ENCODE measurements around the gene PHF1. TPM values are rescaled to one million over a fixed set of nuclear protein-coding genes. Genes with fewer than 3 reads are reported as not detected.
A peak's percentile ranks its signal among the peaks of the same experiment; 100 is the strongest.

PHF1 gene
- total and polyA plus RNA-seq, 2 experiments from 2014 or later, result 24.5 to 44.9 TPM

DNA sequence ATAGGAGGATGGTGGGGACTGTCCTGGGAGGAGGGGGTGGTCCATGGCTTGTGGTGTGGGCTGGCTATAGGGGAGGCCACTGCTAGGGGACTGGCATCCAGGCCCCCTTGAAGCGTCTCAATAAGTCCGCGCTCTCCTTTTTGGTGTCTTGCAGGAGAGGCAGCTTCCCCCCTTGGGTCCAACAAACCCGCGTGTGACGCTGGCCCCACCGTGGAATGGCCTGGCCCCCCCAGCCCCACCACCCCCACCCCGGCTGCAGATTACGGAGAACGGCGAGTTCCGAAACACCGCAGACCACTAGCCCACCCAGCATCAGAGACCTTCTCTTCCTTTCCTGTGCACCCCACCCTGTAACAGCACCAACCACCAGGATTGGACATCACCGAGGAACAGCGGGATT is 40.8 kb downstream of the PHF1 start:
- Histone ChIP-seq H3K4me1 (ENCODE audit: insufficient read depth) (peaks cover 4% of the 10 kb centered on the region; the same call in 1 of the 2 replicates), H3K27ac (no peak overlapping the region), H3K9ac (no peak overlapping the region), H3K9me3 (ENCODE audit: low read depth) (no peaks in the 10 kb centered on the region), H3K79me2 (ENCODE audit: insufficient read depth) (peaks cover 26% of the 10 kb centered on the region), H3F3A (ENCODE audit: insufficient read depth) (peaks cover 15% of the 10 kb centered on the region), H3K36me3 (ENCODE audit: low read depth) (no peaks in the 10 kb centered on the region), H3K4me2 (ENCODE audit: unreplicated experiment) (no peak overlapping the region), H3K9me2 (ENCODE audit: insufficient read depth) (no peaks in the 10 kb centered on the region), H4K20me1 (ENCODE audit: insufficient read depth) (no peaks in the 10 kb centered on the region), H3K4me3 (no peak overlapping the region), H2AFZ (no peak overlapping the region), H3K27me3 (replicated peaks; ENCODE audit: insufficient read depth) (no peaks in the 10 kb centered on the region)
- 90 to 94% methylated on average over 12 to 15 of the region's 15 CpGs for WGBS, 2 experiments (ENCODE audit: low coverage in 1 of 2, low lambda C conversion rate in 2 of 2, missing lambda C conversion rate in 2 of 2)
- no peak for DNase-seq
- in situ Hi-C loops (cut with MboI), result no loop called here
- TF ChIP-seq EZH2 (IDR thresholded peaks at IDR 0.05; ENCODE audit: insufficient read depth, poor library complexity, severe bottlenecking) (no peak), EZH2phosphoT487 (IDR thresholded peaks at IDR 0.05; ENCODE audit: insufficient read depth, low read depth) (no peak)

DNA sequence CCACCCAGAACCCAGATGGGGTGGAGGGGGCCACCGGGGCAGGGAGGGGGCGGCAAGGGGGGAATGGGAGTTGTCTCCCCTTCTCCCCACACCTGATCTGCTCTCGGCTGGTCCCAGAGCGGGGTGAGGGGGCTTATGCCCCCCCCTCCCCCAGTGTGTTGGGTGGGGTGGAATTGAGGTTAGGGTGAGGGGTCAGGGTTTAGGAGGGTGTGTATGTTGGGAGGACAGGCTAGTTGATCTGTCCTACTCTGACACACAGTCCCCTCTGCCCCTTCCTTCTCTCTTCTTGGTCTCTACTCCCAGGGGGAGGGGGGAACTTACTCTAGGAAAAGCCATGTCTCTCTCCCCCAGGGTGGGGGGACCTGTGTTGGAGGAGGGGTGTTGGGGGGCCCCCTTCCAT is 41.7 kb downstream of the PHF1 start:
- TF ChIP-seq EZH2phosphoT487 (IDR thresholded peaks at IDR 0.05; ENCODE audit: insufficient read depth, low read depth), result no peak
- no peak for TF ChIP-seq EZH2 (IDR thresholded peaks at IDR 0.05; ENCODE audit: insufficient read depth, poor library complexity, severe bottlenecking)
- Histone ChIP-seq H3K4me1 (ENCODE audit: insufficient read depth) (peaks cover 4% of the 10 kb centered on the region; the same call in 1 of the 2 replicates), H3K79me2 (ENCODE audit: insufficient read depth) (peaks cover 26% of the 10 kb centered on the region), H3K27ac (no peak overlapping the region), H3K27me3 (replicated peaks; ENCODE audit: insufficient read depth) (no peaks in the 10 kb centered on the region), H3F3A (ENCODE audit: insufficient read depth) (peaks cover 15% of the 10 kb centered on the region), H3K9ac (no peak overlapping the region), H3K9me2 (ENCODE audit: insufficient read depth) (no peaks in the 10 kb centered on the region), H2AFZ (no peak overlapping the region), H3K9me3 (ENCODE audit: low read depth) (no peaks in the 10 kb centered on the region), H3K4me2 (ENCODE audit: unreplicated experiment) (no peak overlapping the region), H3K4me3 (no peak overlapping the region), H3K36me3 (ENCODE audit: low read depth) (no peaks in the 10 kb centered on the region), H4K20me1 (ENCODE audit: insufficient read depth) (no peaks in the 10 kb centered on the region)
- WGBS, 2 experiments (ENCODE audit: low coverage in 1 of 2, low lambda C conversion rate in 2 of 2, missing lambda C conversion rate in 2 of 2), result 79% methylated on average over 4 of the region's 4 CpGs; no CpG with 5 or more reads in 1 of the 2 experiments
- no peak for DNase-seq
- in situ Hi-C loops (cut with MboI), result no loop called here

DNA sequence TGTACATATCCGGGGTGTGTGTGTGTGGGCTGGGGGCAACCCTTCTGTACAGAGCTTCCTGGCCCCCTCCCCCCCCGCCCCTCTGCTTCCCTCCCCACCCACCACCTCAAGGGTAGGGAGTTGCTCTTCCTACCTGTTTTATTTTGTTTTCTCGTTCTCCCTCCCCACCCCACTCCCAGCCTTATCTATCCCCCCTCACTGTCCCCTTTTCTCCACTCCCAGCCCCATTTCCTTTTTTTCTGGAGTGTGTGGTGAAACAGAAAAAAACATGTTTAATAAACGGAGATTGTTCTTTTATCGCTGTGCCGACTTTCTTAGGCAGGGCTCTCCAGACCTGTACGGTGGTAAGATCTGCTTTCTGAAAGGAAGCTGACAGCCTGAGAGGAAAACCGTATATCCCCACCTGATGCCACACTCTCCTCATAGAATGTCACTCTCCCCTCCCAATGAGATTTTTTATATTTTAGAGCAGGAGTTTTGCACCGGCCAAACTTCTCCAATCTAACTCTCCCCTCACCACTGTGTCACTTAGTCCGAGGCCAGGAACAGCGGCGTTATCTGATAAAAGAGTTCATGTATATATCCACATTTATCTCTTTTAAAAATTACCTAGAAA is 42.7 kb downstream of the PHF1 start:
- Histone ChIP-seq H3K27ac (peak overlapping the region; percentile 10), H3F3A (ENCODE audit: insufficient read depth) (peaks cover 15% of the 10 kb centered on the region), H3K4me2 (ENCODE audit: unreplicated experiment) (peak overlapping the region; percentile 98), H3K4me3 (peak overlapping the region; percentile 87), H3K9me3 (ENCODE audit: low read depth) (no peaks in the 10 kb centered on the region), H3K79me2 (ENCODE audit: insufficient read depth) (peaks cover 26% of the 10 kb centered on the region), H3K27me3 (replicated peaks; ENCODE audit: insufficient read depth) (no peaks in the 10 kb centered on the region), H3K4me1 (ENCODE audit: insufficient read depth) (peaks cover 4% of the 10 kb centered on the region; the same call in 1 of the 2 replicates), H3K9ac (peak overlapping the region; percentile 84), H3K9me2 (ENCODE audit: insufficient read depth) (no peaks in the 10 kb centered on the region), H4K20me1 (ENCODE audit: insufficient read depth) (no peaks in the 10 kb centered on the region), H2AFZ (peak overlapping the region; percentile 83), H3K36me3 (ENCODE audit: low read depth) (no peaks in the 10 kb centered on the region)
- 6 to 10% methylated on average over 10 to 12 of the region's 12 CpGs for WGBS, 2 experiments (ENCODE audit: low coverage in 1 of 2, low lambda C conversion rate in 2 of 2, missing lambda C conversion rate in 2 of 2)
- in situ Hi-C loops (cut with MboI), result no loop called here
- TF ChIP-seq EZH2 (IDR thresholded peaks at IDR 0.05; ENCODE audit: insufficient read depth, poor library complexity, severe bottlenecking) (no peak), EZH2phosphoT487 (IDR thresholded peaks at IDR 0.05; ENCODE audit: insufficient read depth, low read depth) (no peak)
- DNase-seq, result peak; percentile 28

GRCh38 chr6:33454009-33454946 is 43.5 kb downstream of the PHF1 start, which contains the start of gene ZBTB9:
Gene ZBTB9 (plus strand): TSS chr6:33454576. CDS start chr6:33455101, 525 bp downstream.
- peak; percentile 99 for DNase-seq
- in situ Hi-C loops (cut with MboI), result no loop called here
- Histone ChIP-seq H3K4me3 (peak within 1 kb of the TSS; percentile 87), H3K9me3 (ENCODE audit: low read depth) (no peaks in the 10 kb centered on the region), H3K4me2 (ENCODE audit: unreplicated experiment) (peak within 1 kb of the TSS; percentile 98), H3K36me3 (ENCODE audit: low read depth) (no peaks in the 10 kb centered on the region), H2AFZ (peak within 1 kb of the TSS; percentile 83), H3K9ac (peak within 1 kb of the TSS; percentile 84), H3F3A (ENCODE audit: insufficient read depth) (peaks cover 15% of the 10 kb centered on the region), H3K4me1 (ENCODE audit: insufficient read depth) (peaks cover 4% of the 10 kb centered on the region; the same call in 1 of the 2 replicates), H4K20me1 (ENCODE audit: insufficient read depth) (no peaks in the 10 kb centered on the region), H3K9me2 (ENCODE audit: insufficient read depth) (no peaks in the 10 kb centered on the region), H3K79me2 (ENCODE audit: insufficient read depth) (peaks cover 26% of the 10 kb centered on the region), H3K27me3 (replicated peaks; ENCODE audit: insufficient read depth) (no peaks in the 10 kb centered on the region), H3K27ac (peak within 1 kb of the TSS; percentile 10)
- no peak for TF ChIP-seq EZH2phosphoT487 (IDR thresholded peaks at IDR 0.05; ENCODE audit: insufficient read depth, low read depth)
- no peak for TF ChIP-seq EZH2 (IDR thresholded peaks at IDR 0.05; ENCODE audit: insufficient read depth, poor library complexity, severe bottlenecking)
- 1% methylated on average over 53 to 61 of the region's 65 CpGs for WGBS, 2 experiments (ENCODE audit: low coverage in 1 of 2, low lambda C conversion rate in 2 of 2, missing lambda C conversion rate in 2 of 2)
